ENCODE results near the gene WDR45.
A peak's percentile ranks its signal among the peaks of the same experiment; 100 is the strongest.

The WDR45 gene

GRCh38 chrX:49106296-49106695, 26.6 kb upstream of the WDR45 start:
- Histone ChIP-seq H3K27me3 (no peaks in the 10 kb centered on the region), H3K4me1 (no peaks in the 10 kb centered on the region), H3K4me3 (ENCODE audit: low read depth, low read length) (no peak overlapping the region), H3K9me3 (no peaks in the 10 kb centered on the region), H3K36me3 (no peaks in the 10 kb centered on the region)
- TF ChIP-seq, protein P1, sequence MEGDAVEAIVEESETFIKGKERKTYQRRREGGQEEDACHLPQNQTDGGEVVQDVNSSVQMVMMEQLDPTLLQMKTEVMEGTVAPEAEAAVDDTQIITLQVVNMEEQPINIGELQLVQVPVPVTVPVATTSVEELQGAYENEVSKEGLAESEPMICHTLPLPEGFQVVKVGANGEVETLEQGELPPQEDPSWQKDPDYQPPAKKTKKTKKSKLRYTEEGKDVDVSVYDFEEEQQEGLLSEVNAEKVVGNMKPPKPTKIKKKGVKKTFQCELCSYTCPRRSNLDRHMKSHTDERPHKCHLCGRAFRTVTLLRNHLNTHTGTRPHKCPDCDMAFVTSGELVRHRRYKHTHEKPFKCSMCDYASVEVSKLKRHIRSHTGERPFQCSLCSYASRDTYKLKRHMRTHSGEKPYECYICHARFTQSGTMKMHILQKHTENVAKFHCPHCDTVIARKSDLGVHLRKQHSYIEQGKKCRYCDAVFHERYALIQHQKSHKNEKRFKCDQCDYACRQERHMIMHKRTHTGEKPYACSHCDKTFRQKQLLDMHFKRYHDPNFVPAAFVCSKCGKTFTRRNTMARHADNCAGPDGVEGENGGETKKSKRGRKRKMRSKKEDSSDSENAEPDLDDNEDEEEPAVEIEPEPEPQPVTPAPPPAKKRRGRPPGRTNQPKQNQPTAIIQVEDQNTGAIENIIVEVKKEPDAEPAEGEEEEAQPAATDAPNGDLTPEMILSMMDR (IDR thresholded peaks at IDR 0.05; ENCODE audit: low read depth, low read length) = no peak
- no peak for DNase-seq

GRCh38 chrX:49103637-49104036, 23.9 kb upstream of the WDR45 start:
- no peaks in the 10 kb centered on the region for H3K36me3 ChIP-seq
- H3K4me3 ChIP-seq (ENCODE audit: low read depth, low read length) = no peak overlapping the region
- H3K9me3 ChIP-seq = no peaks in the 10 kb centered on the region
- H3K4me1 ChIP-seq = no peaks in the 10 kb centered on the region
- no peak for DNase-seq
- no peaks in the 10 kb centered on the region for H3K27me3 ChIP-seq
- TF ChIP-seq, protein P1 (IDR thresholded peaks at IDR 0.05; ENCODE audit: low read depth, low read length) = no peak

DNA sequence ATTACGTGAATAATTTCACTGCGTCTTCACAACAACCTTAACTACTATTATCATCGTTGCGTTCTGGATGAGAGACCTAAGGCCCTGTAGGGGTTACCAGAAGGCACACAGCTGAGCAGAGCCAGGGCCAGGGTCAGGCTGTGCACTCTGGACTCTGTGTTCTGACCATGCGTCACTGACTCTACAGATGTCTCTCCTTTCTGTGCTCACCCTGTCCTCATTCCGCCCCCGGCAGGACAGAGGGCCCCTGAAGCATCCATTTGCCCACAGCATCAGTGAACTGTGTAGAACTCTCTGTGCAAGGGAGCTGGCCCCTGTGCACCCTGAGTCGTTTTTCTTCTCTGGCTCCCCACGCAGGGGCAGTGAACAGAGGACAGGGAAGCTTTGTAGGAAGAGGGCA, 22.5 kb upstream of the WDR45 start:
- H3K9me3 ChIP-seq = no peaks in the 10 kb centered on the region
- TF ChIP-seq, protein P1 (IDR thresholded peaks at IDR 0.05; ENCODE audit: low read depth, low read length) = no peak
- H3K4me3 ChIP-seq (ENCODE audit: low read depth, low read length) = no peak overlapping the region
- DNase-seq = no peak
- no peaks in the 10 kb centered on the region for H3K4me1 ChIP-seq
- no peaks in the 10 kb centered on the region for H3K36me3 ChIP-seq
- no peaks in the 10 kb centered on the region for H3K27me3 ChIP-seq

DNA sequence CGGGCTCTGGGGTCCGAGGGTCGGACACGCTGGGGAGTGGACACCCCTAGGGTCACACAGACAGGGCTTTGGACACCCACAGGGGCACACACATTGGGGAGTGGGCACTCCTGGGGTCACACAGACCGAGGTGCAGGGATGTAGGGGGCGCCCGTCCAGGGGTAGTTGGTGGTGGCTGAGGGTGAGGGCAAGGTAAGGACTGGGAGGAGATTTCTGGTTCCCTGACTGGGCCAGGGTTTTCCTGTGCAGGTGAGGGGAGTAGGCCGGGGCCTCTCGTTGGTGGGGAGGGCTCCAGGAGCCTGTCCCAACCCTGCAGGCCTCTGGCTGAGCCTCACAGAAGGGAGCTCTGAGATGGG, 21.9 kb upstream of the WDR45 start:
- DNase-seq = no peak
- no peaks in the 10 kb centered on the region for H3K27me3 ChIP-seq
- peak overlapping the region; percentile 75 for H3K4me3 ChIP-seq (ENCODE audit: low read depth, low read length)
- no peaks in the 10 kb centered on the region for H3K4me1 ChIP-seq
- TF ChIP-seq, protein P1 (IDR thresholded peaks at IDR 0.05; ENCODE audit: low read depth, low read length) = peak; percentile 24
- H3K36me3 ChIP-seq = no peaks in the 10 kb centered on the region
- no peaks in the 10 kb centered on the region for H3K9me3 ChIP-seq

DNA sequence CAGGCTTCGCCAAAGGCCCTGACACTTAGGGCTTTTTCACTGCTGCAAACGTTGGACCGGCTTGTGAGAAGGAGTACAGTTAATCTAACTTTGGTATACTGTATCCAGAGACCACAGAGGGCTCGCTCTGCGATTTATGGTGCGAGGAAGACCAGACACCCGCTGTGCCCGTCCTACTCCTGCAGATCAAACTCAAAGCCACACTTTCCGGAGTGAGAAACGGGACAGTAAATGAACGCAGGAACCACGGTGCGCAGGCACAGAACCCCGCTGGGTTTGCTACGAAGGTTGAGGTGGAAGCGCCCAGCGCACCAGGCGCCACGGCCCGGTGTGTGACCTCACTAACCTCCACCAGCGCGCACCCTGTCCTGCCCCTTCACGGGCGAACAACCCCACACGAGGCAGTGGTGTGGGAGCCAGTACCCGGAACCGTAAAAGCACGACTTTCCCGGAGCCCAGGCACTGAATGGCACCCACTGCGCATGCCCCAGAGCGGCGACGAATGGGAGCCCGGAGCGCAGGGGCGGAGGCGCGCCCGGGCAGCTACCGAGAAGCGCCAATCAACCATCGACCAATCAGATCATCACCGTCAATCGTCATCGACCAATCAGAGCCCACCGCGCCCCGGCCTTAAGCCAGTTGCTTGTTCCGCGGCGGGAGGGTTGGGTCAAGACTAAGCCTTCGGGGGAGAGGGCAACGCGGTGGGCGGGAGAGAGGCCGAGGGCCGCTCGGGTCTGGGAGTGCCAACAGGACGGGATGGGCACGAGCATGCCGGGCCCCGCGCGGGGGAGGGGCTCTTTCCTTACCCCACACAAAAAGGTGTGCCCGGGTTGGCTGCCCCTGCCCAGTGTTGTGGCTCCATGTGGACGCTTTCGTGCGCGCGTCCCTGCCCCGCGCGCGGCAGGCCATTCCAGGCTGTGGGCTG, 21.3 kb upstream of the WDR45 start:
- H3K36me3 ChIP-seq = no peaks in the 10 kb centered on the region
- peak; percentile 91 for DNase-seq
- no peaks in the 10 kb centered on the region for H3K27me3 ChIP-seq
- TF ChIP-seq, protein P1 (IDR thresholded peaks at IDR 0.05; ENCODE audit: low read depth, low read length) = no peak
- no peaks in the 10 kb centered on the region for H3K4me1 ChIP-seq
- H3K4me3 ChIP-seq (ENCODE audit: low read depth, low read length) = peak overlapping the region; percentile 75
- no peaks in the 10 kb centered on the region for H3K9me3 ChIP-seq

DNA sequence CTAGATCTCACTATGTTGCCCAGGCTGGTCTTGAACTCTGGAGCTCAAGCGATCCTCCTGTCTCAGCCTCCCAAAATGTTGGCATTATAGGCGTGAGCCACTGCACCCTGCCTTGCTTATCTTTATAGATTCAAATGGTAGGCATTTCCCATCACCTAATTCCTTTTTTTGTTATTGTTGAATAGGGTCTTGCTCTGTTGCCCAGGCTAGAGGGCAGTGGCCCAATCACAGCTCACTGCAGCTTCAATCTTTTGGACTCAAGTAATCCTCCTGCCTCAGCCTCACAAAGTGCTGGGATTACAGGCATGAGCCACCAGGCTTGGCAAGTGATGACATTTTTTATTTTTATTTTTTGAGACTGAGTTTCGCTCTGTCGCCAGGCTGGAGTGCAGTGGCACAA, 16.7 kb upstream of the WDR45 start:
- H3K27me3 ChIP-seq = no peaks in the 10 kb centered on the region
- no peaks in the 10 kb centered on the region for H3K36me3 ChIP-seq
- no peaks in the 10 kb centered on the region for H3K9me3 ChIP-seq
- H3K4me1 ChIP-seq = no peaks in the 10 kb centered on the region
- TF ChIP-seq, protein P1 (IDR thresholded peaks at IDR 0.05; ENCODE audit: low read depth, low read length) = no peak
- DNase-seq = no peak
- H3K4me3 ChIP-seq (ENCODE audit: low read depth, low read length) = no peak overlapping the region

Data from BE2C (cell line).